COLO668 (cell line): ENCODE measurements around the gene SLC5A10.
"Not testable (repeated sequence)": the region's sequence is repeated elsewhere in the genome, so short reads cannot be mapped to it uniquely, and the experiment has no call there.

ENCODE experiments used
- DNase-seq: peaks from one replicate; lab custom pipeline; 2025; ENCODE audit not compliant: unreplicated experiment; lab: John Stamatoyannopoulos, UW

SLC5A10 gene

DNA sequence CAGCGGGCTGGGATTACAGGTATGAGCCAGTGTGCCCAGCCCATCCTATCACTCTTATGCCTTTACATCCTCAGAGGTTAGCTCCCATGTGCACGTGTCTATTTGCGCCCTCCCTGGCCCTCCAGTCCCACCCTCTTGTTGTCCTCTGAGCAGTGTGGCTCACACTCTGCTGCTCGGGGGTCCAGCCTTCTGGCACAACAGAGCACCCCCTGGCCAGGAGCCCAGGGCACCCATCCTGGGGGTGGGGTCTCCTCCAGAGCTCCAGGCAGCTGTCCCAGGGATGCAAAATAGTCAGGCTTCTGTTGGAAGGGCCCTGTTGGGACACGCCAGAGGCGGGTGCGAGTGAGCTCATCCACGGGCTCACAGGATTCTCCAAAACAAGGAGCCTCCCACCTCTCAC, 64.3 kb downstream of the SLC5A10 start:
- no peak for DNase-seq

GRCh38 chr17:19016881-19017280, 64.9 kb downstream of the SLC5A10 start:
- DNase-seq, result no peak

DNA sequence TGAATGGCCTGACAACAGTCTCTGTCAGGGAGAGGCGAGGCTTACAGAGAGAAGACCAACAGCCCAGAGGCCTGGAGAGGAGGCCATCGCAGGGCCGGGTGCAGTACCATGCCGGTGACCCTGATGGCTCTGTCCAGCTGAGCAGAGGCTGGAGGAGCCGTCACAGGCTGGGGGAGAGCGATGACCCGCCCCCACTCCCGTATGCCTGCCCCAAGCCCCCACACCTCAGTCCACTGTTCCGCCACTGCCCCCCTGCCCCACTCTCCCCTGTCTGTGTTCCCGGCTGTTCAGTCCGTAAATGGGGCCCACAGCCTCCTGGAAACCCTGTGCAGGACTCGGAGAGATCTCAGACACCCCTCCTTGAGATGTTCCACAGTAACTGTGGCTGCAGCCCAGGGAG, 65.4 kb downstream of the SLC5A10 start:
- no peak for DNase-seq

GRCh38 chr17:19017804-19018599, 66.0 kb downstream of the SLC5A10 start:
- no peak for DNase-seq

- no peak for DNase-seq
These were observed 66.6 kb downstream of the SLC5A10 start for GRCh38 chr17:19018600-19018950.

- DNase-seq, result no peak
These were observed 67.3 kb downstream of the SLC5A10 start for GRCh38 chr17:19019041-19019941.

DNA sequence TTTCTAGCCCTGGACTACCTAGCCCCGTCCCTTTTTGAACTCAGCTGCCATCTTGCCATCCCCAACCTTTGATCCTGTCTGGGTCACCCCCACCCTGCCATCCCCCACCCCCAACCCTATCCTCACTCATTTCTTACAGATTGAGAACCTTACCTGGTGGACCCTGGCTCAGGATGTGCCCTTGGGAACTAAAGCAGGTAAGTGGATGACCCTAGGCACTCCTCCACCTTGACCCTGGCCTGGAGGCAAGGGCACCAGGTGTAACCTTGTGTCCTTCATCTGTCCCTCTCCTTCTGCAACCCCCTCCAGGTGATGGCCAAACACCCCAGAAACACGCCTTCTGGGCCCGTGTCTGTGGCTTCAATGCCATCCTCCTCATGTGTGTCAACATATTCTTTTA, 68.1 kb downstream of the SLC5A10 start:
- DNase-seq, result no peak

GRCh38 chr17:19021011-19021621, 69.2 kb downstream of the SLC5A10 start:
- DNase-seq, result not testable (repeated sequence)

DNA sequence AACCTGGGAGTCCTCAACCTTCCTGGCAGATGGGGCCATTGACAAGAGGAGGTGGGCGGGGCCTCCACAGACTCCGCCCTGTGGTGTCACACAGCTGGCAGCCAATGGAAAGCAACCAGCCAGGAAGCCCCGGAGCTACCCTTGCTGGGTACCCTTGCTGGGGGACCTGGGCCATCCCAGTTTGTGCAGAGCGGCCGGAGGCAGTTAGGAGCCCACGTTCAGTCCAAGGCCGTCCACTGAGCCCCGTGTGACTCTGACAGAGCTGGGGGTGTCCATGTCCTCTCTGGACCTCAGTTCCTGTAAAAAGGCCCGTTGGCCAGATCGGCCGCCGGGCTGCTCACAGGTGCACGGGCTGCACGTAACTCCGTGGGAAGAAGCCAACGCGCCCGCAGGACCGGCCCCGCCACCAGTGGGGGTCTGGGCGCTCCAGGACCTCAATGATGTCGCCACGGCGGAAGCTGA, 69.7 kb downstream of the SLC5A10 start:
- peak; percentile 5 for DNase-seq

DNA sequence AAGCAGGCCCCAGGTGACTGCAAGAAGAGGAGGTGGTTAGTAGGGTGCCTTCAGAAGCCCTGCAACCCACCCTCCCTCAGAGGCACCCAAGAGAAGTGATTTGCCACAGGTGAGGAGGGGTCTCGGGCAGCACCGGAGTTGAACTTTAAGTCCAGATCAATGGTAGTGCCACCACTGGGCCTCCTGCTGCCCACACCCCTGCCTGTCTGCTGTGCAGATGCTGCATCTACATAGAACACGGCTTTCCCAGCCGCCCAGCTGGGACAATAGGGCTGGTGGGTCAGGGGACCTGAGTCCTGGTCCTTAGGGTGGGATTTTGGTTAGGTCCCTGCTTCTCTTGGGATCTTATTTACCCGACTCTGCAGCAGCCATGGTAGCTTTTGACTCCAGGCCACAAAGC, 70.2 kb downstream of the SLC5A10 start:
- DNase-seq, result no peak

DNA sequence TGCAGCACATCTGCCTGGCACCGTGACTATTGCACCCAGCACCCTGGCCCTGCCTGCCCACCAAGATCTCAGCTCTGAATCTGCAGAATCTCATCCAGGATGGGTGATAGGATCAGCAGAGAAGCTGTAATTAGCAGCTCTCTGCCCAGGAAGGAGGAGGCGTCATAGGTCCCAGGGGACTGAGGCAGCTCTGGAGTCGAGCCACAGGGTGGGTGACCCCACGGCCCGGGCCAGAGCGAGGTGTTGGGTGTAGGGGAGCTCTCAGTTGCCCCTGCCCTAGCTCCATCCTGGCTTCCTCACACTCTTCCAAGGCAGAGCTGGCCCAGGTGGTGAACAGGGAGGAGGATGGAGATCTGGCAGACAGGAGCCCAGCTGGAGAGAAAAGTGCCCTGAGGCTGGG, 70.8 kb downstream of the SLC5A10 start:
- no peak for DNase-seq

DNA sequence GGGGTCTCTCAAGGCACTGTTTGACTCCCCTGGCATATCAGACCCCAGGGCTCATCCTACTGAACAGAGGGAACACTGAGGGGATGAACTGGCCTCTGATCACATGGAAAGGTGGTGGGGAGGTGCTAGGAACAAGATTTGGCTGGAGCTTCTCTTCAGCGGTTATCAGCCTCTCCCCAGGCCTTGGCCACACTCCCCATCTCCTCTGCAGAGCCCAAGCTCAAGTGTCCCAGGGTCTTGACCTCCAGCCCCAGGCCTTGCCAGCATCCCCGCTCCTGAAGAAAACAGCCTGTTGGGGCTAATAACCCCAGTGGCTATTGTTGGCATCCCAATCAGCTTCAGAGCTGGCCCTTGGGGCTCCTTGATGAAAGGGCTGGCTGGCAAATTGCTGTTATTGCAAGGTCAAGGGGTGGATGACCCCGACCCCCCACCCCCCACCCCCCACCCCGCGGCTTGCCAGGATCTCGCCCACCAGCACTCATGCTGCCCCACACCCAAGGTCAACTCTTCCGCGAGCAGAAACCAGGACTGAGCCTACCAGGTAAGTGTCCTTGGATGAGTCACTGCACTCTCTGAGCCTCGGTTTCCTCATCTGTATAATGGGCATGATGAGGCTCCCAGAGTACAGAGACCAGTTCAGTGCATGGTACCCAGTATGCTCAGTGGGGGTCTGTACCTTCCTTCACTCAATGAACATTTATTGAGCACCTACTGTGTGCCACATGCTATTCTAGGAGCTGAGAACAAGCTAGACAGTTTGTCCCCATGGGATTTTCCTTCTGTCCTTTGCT, 71.4 kb downstream of the SLC5A10 start:
- no peak for DNase-seq

DNA sequence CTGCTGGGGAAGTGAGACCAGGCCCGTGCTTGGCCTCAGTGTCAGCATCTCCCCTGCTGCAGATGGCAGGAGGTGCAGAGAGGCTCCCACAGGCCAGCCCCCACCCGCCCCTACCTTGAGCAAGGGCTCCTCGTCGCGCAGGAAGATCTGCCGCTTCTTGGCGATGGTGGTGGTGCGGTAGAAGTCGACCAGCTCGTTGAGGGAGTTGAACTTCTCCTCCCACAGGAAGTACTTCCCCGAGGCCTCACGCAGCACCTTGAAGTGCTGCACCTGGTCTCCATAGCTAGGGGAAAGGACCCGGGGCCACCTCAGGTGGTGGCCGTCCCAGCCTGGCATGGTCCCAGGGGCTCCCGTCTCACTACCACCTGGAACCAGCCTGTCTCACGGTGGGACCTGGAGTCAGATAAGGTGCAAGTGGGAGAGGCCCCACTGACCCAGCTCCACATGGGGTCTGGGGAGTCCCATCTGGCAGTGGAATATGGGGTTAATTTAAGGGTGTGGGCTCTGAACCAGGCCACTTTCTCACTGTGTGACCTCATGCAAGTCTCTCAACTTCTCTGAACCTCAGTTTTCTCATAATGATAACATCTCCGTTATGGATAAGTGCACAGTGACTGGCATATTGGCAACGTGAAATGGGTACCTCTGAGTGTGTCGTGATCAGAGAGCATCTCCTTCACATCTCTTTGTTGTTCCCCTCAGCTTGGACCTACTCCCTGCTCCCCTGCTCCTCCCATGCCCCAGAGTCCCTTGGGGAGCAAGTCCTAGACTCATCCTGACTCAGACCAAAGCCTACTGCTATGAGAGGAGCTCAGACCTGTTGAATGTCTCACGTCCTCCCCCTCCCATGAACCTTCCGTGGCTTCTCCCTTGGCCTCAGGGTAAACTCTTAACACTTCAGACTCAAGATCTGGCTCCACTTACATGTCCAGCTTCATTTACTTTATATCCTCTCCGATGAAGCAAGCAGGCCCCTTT, 72.4 kb downstream of the SLC5A10 start:
- DNase-seq, result no peak

DNA sequence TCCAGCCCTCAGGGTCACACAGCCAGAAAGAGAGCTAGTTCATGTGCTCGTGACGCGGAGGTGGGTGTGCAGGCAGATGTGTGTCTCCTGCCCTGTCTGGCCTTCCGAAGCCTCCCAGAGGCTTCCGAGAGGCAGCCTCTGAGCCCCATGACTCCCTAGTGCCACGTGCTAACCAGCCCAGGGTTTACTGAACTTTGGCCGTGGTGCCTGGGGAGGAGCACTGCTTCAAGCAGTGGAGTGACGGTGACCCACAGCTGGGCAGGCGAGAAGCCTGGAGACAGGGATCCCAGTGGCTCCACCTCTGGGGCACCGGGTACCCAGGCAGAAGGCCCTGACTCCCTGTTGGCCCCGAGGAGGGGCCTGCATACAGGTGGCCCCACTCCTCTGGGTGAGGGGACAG, 76.7 kb downstream of the SLC5A10 start:
- not testable (repeated sequence) for DNase-seq

DNA sequence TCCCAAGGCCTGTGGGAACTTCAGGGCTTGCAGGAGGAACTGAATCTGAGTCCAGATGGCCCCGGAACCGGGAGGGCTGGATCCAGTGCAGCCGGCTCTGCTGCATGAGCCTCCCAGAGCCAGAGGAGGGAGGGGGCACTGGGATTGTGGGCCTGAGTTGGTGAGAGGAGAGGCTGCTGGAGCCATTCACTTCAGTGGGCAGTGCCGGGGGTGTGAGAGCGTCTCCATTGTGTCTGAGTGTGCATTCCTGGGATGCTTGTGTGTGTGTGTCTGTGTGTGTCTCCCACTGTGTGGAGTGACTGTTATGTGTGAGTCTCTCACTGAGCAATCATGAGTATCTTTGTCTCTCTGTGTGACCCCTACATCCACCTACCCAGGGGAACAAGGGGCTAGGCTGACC, 77.8 kb downstream of the SLC5A10 start:
- DNase-seq, result not testable (repeated sequence)

- DNase-seq, result not testable (repeated sequence)
These were observed 78.9 kb downstream of the SLC5A10 start for GRCh38 chr17:19030771-19031449.

GRCh38 chr17:19031729-19032128, 79.8 kb downstream of the SLC5A10 start:
- DNase-seq, result not testable (repeated sequence)

GRCh38 chr17:19032377-19032988, 80.5 kb downstream of the SLC5A10 start:
- not testable (repeated sequence) for DNase-seq

GRCh38 chr17:19036186-19036585, 84.2 kb downstream of the SLC5A10 start:
- not testable (repeated sequence) for DNase-seq
